Stomach (tissue), 4 donors: ENCODE data around the gene MIPOL1.

Experiments used
- CTCF ChIP-seq, 7 experiments: fragments of 450-650 bp in 4 of 7; fragments of 200-600 bp in 3 of 7; sonication (generic) in 3 of 7; IDR thresholded peaks; one replicate each; pipeline ENCODE4 v1.5.1; 2016 to 2019; ENCODE audit warnings: antibody characterized with exemption in 7 of 7, control low read depth in 2 of 7, mild to moderate bottlenecking in 1 of 7
- EP300 ChIP-seq: sonication (generic); formaldehyde crosslinking; IDR thresholded peaks from one replicate; pipeline ENCODE4 v1.6.1; 2017; ENCODE audit warnings: antibody characterized with exemption
- POLR2A ChIP-seq, 4 donors: fragments of 450-650 bp; IDR thresholded peaks; one replicate each; pipeline ENCODE4 v1.6.1; 2016; ENCODE audit warnings: antibody characterized with exemption in 4 of 4, control low read depth in 2 of 4, mild to moderate bottlenecking in 1 of 4, moderate library complexity in 1 of 4

- TF ChIP-seq CTCF (IDR thresholded peaks at IDR 0.05) (no peak), POLR2A (IDR thresholded peaks at IDR 0.05) (no peak), EP300 (no peak)
These were observed 145.8 kb downstream of the MIPOL1 start for GRCh38 chr14:37343307-37344094.
